SK-N-SH treated with all-trans-retinoic acid at 6 μM for 48 hours (cell line): Measurements from ENCODE around the gene GRIFIN.
A peak's percentile ranks its signal among the peaks of the same experiment; 100 is the strongest.

Experiments
- ATAC-seq: fragments of 200-7000 bp; cut with Tn5 transposase; 3 replicates; pipeline ENCODE4 v1.9.1; 2020; ENCODE audit warnings: mild to moderate bottlenecking, moderate library complexity
- ARNTL ChIP-seq: fragments of 450-650 bp; formaldehyde crosslinking; IDR thresholded peaks from 2 replicates; pipeline ENCODE4 v1.5.0; 2020; ENCODE audit warnings: low read depth, mild to moderate bottlenecking, moderate library complexity, borderline replicate concordance
- BACH2 ChIP-seq: fragments of 250-450 bp; sonication (Bioruptor Pico); IDR thresholded peaks from 2 replicates; pipeline ENCODE4 v1.9.0; 2021; ENCODE audit warnings: mild to moderate bottlenecking, borderline replicate concordance
- CSDC2 ChIP-seq: fragments of 250-450 bp; sonication (Bioruptor Pico); IDR thresholded peaks from 2 replicates; pipeline ENCODE4 v1.5.0; 2020; ENCODE audit warnings: mild to moderate bottlenecking, moderate library complexity
- GLIS3 ChIP-seq: fragments of 250-450 bp; sonication (Bioruptor Pico); IDR thresholded peaks from 2 replicates; pipeline ENCODE4 v1.5.0; 2020; ENCODE audit warnings: mild to moderate bottlenecking, moderate library complexity
- ISL1 ChIP-seq: fragments of 250-450 bp; sonication (Bioruptor Pico); IDR thresholded peaks from 2 replicates; pipeline ENCODE4 v2.1.2; 2022; ENCODE audit warnings: mild to moderate bottlenecking, moderate library complexity
- OSR1 ChIP-seq: fragments of 250-450 bp; sonication (Bioruptor Pico); IDR thresholded peaks from 2 replicates; pipeline ENCODE4 v1.8.0; 2022; ENCODE audit warnings: moderate library complexity, mild to moderate bottlenecking, inconsistent platforms
- PPARA ChIP-seq: fragments of 250-450 bp; sonication (Bioruptor Pico); IDR thresholded peaks from 2 replicates; pipeline ENCODE4 v1.5.0; 2020; ENCODE audit warnings: mild to moderate bottlenecking, borderline replicate concordance
- RARB ChIP-seq: fragments of 250-450 bp; sonication (Bioruptor Pico); IDR thresholded peaks from 2 replicates; pipeline ENCODE4 v1.8.0; 2021; ENCODE audit warnings: mild to moderate bottlenecking, moderate library complexity
- SNAI2 ChIP-seq: fragments of 250-450 bp; sonication (Bioruptor Pico); IDR thresholded peaks from 2 replicates; pipeline ENCODE4 v1.5.0; 2020; ENCODE audit warnings: mild to moderate bottlenecking, moderate library complexity
- TCF4 ChIP-seq: fragments of 250-450 bp; sonication (Bioruptor Pico); IDR thresholded peaks from 2 replicates; pipeline ENCODE4 v1.8.0; 2021; ENCODE audit warnings: mild to moderate bottlenecking, moderate library complexity, borderline replicate concordance
- TOX ChIP-seq: fragments of 250-450 bp; sonication (Bioruptor Pico); IDR thresholded peaks from 2 replicates; pipeline ENCODE4 v1.8.0; 2021; ENCODE audit warnings: mild to moderate bottlenecking, moderate library complexity, borderline replicate concordance
- ZC3H10 ChIP-seq: fragments of 250-450 bp; sonication (Bioruptor Pico); IDR thresholded peaks from 2 replicates; pipeline ENCODE4 v1.5.1; 2021; ENCODE audit warnings: mild to moderate bottlenecking, moderate library complexity
- ZFP3 ChIP-seq: fragments of 250-450 bp; sonication (Bioruptor Pico); IDR thresholded peaks from 2 replicates; pipeline ENCODE4 v1.5.0; 2020; ENCODE audit warnings: mild to moderate bottlenecking, moderate library complexity
- ZFP30 ChIP-seq: fragments of 450-650 bp; formaldehyde crosslinking; IDR thresholded peaks from 2 replicates; pipeline ENCODE4 v1.5.0; 2022; ENCODE audit warnings: mild to moderate bottlenecking, moderate library complexity
- ZNF70 ChIP-seq: fragments of 450-650 bp; formaldehyde crosslinking; IDR thresholded peaks from 2 replicates; pipeline ENCODE4 v1.5.0; 2020; ENCODE audit warnings: mild to moderate bottlenecking, moderate library complexity
- ZNF8 ChIP-seq: fragments of 450-650 bp; formaldehyde crosslinking; IDR thresholded peaks from 2 replicates; pipeline ENCODE4 v1.5.0; 2020; ENCODE audit warnings: mild to moderate bottlenecking, moderate library complexity
- TF ChIP-seq, protein P1 (sequence below): fragments of 250-450 bp; sonication (Bioruptor Pico); IDR thresholded peaks from 2 replicates; pipeline ENCODE4 v1.5.1; 2020; ENCODE audit warnings: low read depth, mild to moderate bottlenecking, moderate library complexity
- TF ChIP-seq, protein P2 (sequence below): fragments of 250-450 bp; sonication (Bioruptor Pico); IDR thresholded peaks from 2 replicates; pipeline ENCODE4 v1.8.0; 2020; ENCODE audit warnings: mild to moderate bottlenecking, moderate library complexity, borderline replicate concordance
- TF ChIP-seq, protein P3 (sequence below): fragments of 250-450 bp; sonication (Bioruptor Pico); IDR thresholded peaks from 2 replicates; pipeline ENCODE4 v1.5.1; 2021; ENCODE audit warnings: mild to moderate bottlenecking, moderate library complexity

The GRIFIN gene

DNA sequence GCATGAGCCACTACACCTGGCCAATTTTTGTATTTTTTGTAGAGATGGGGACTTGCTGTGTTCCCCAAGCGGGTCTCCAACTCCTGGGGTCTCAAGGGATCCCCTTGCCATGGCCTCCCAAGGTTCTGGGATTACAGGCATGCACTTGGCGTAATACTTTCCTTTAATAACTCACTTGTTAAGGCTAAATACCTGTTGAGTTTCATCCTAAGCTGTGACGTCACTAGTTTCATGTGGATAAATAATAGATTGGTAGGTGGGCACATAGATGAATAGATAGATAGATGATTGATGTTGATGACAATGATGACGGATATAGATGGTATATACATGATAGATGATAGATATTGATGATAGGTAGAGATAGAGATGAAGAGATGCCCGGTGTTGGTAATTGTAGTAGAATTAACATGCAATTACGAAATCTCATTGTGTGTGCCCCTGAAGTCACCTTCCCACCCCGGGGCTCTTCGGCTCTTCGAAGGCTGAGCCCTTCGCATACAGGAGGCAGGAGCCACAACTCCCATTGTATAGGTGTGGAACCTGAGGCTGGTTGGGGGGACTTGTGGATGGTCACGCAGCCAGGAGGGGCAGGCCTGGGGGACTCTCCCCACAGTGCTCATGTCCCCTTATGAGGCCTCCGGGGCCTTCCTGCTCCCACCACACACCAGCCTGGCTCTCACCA is 2.6 kb downstream of the GRIFIN start:
- ATAC-seq = no peak
- no peak for TF ChIP-seq CSDC2 (CRISPR knock-in tag)
- TF ChIP-seq, protein P1, sequence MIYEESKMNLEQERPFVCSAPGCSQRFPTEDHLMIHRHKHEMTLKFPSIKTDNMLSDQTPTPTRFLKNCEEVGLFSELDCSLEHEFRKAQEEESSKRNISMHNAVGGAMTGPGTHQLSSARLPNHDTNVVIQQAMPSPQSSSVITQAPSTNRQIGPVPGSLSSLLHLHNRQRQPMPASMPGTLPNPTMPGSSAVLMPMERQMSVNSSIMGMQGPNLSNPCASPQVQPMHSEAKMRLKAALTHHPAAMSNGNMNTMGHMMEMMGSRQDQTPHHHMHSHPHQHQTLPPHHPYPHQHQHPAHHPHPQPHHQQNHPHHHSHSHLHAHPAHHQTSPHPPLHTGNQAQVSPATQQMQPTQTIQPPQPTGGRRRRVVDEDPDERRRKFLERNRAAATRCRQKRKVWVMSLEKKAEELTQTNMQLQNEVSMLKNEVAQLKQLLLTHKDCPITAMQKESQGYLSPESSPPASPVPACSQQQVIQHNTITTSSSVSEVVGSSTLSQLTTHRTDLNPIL = no peak
- TF ChIP-seq ZNF8 (CRISPR knock-in tag) = no peak
- no peak for TF ChIP-seq ZNF70
- no peak for TF ChIP-seq ZFP30 (CRISPR knock-in tag)
- no peak for TF ChIP-seq ISL1 (CRISPR knock-in tag)
- TF ChIP-seq TOX (CRISPR knock-in tag) = no peak
- no peak for TF ChIP-seq PPARA (CRISPR knock-in tag)
- no peak for TF ChIP-seq RARB (CRISPR knock-in tag)
- no peak for TF ChIP-seq TCF4
- TF ChIP-seq, protein P2, sequence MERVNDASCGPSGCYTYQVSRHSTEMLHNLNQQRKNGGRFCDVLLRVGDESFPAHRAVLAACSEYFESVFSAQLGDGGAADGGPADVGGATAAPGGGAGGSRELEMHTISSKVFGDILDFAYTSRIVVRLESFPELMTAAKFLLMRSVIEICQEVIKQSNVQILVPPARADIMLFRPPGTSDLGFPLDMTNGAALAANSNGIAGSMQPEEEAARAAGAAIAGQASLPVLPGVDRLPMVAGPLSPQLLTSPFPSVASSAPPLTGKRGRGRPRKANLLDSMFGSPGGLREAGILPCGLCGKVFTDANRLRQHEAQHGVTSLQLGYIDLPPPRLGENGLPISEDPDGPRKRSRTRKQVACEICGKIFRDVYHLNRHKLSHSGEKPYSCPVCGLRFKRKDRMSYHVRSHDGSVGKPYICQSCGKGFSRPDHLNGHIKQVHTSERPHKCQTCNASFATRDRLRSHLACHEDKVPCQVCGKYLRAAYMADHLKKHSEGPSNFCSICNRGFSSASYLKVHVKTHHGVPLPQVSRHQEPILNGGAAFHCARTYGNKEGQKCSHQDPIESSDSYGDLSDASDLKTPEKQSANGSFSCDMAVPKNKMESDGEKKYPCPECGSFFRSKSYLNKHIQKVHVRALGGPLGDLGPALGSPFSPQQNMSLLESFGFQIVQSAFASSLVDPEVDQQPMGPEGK (CRISPR knock-in tag) = no peak
- no peak for TF ChIP-seq SNAI2 (CRISPR knock-in tag)
- no peak for TF ChIP-seq GLIS3 (CRISPR knock-in tag)

GRCh38 chr7:2472739-2473138 is 3.5 kb downstream of the GRIFIN start:
- no peak for ATAC-seq
- TF ChIP-seq BACH2 (CRISPR knock-in tag) (no peak), ZFP3 (CRISPR knock-in tag) (no peak), ZNF8 (CRISPR knock-in tag) (no peak), PPARA (CRISPR knock-in tag) (no peak), ZFP30 (CRISPR knock-in tag) (no peak), ARNTL (CRISPR knock-in tag) (no peak)
- TF ChIP-seq, protein P1 = no peak
- TF ChIP-seq, protein P3, sequence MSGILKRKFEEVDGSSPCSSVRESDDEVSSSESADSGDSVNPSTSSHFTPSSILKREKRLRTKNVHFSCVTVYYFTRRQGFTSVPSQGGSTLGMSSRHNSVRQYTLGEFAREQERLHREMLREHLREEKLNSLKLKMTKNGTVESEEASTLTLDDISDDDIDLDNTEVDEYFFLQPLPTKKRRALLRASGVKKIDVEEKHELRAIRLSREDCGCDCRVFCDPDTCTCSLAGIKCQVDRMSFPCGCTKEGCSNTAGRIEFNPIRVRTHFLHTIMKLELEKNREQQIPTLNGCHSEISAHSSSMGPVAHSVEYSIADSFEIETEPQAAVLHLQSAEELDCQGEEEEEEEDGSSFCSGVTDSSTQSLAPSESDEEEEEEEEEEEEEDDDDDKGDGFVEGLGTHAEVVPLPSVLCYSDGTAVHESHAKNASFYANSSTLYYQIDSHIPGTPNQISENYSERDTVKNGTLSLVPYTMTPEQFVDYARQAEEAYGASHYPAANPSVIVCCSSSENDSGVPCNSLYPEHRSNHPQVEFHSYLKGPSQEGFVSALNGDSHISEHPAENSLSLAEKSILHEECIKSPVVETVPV (CRISPR knock-in tag) = no peak

- no peak for ATAC-seq
- no peak for TF ChIP-seq SNAI2 (CRISPR knock-in tag)
- TF ChIP-seq TOX (CRISPR knock-in tag) = no peak
- TF ChIP-seq OSR1 (CRISPR knock-in tag) = no peak
- TF ChIP-seq ARNTL (CRISPR knock-in tag) = no peak
- TF ChIP-seq CSDC2 (CRISPR knock-in tag) = no peak
- no peak for TF ChIP-seq ISL1 (CRISPR knock-in tag)
- TF ChIP-seq, protein P3 (CRISPR knock-in tag) = no peak
These were observed 4.8 kb downstream of the GRIFIN start for GRCh38 chr7:2471396-2471795.

GRCh38 chr7:2471022-2471329 is 5.2 kb downstream of the GRIFIN start:
- ATAC-seq = peak; percentile 19; the same call in 2 of the 3 replicates
- TF ChIP-seq, protein P1 = no peak
- TF ChIP-seq, protein P2 (CRISPR knock-in tag) = no peak
- TF ChIP-seq PPARA (CRISPR knock-in tag) (no peak), GLIS3 (CRISPR knock-in tag) (no peak), TOX (CRISPR knock-in tag) (no peak), ISL1 (CRISPR knock-in tag) (no peak), ZNF70 (no peak), TCF4 (no peak), ZNF8 (CRISPR knock-in tag) (no peak), SNAI2 (CRISPR knock-in tag) (no peak), ARNTL (CRISPR knock-in tag) (no peak), ZC3H10 (CRISPR knock-in tag) (no peak), RARB (CRISPR knock-in tag) (no peak), ZFP3 (CRISPR knock-in tag) (no peak), CSDC2 (CRISPR knock-in tag) (no peak), OSR1 (CRISPR knock-in tag) (no peak)
